T-helper 22 cell (primary cell): ENCODE results near the gene ERBB4.
"Not testable (repeated sequence)": the region's sequence is repeated elsewhere in the genome, so short reads cannot be mapped to it uniquely, and the experiment has no call there.

Source experiments
- DNase-seq: peaks from one replicate; pipeline ENCODE4 v3.0.0-alpha.2; 2020; ENCODE audit warnings: low read depth

Gene ERBB4

GRCh38 chr2:212299943-212300342 is 238.7 kb downstream of the ERBB4 start:
- DNase-seq = no peak

- no peak for DNase-seq
These were observed 239.3 kb downstream of the ERBB4 start for GRCh38 chr2:212299333-212299732.

- DNase-seq = no peak
These were observed 243.0 kb downstream of the ERBB4 start for GRCh38 chr2:212295571-212295970.

GRCh38 chr2:212294816-212295215 is 243.8 kb downstream of the ERBB4 start:
- DNase-seq = no peak

- no peak for DNase-seq
These were observed 249.3 kb downstream of the ERBB4 start for GRCh38 chr2:212289301-212289700.

- DNase-seq = no peak
These were observed 250.3 kb downstream of the ERBB4 start for GRCh38 chr2:212288308-212288707.

GRCh38 chr2:212284166-212284565 is 254.4 kb downstream of the ERBB4 start:
- no peak for DNase-seq

- no peak for DNase-seq
These were observed 255.8 kb downstream of the ERBB4 start for GRCh38 chr2:212282671-212283261.

GRCh38 chr2:212276813-212277212 is 261.8 kb downstream of the ERBB4 start:
- DNase-seq = no peak

GRCh38 chr2:212274215-212274614 is 264.4 kb downstream of the ERBB4 start:
- no peak for DNase-seq

GRCh38 chr2:212271583-212271982 is 267.0 kb downstream of the ERBB4 start:
- no peak for DNase-seq

- no peak for DNase-seq
These were observed 269.6 kb downstream of the ERBB4 start for GRCh38 chr2:212269005-212269404.

- DNase-seq = no peak
These were observed 272.3 kb downstream of the ERBB4 start for GRCh38 chr2:212266297-212266696.

- no peak for DNase-seq
These were observed 272.8 kb downstream of the ERBB4 start for GRCh38 chr2:212265777-212266176.

GRCh38 chr2:212264187-212264586 is 274.4 kb downstream of the ERBB4 start:
- no peak for DNase-seq

- DNase-seq = no peak
These were observed 279.4 kb downstream of the ERBB4 start for GRCh38 chr2:212259226-212259625.

GRCh38 chr2:212254339-212254738 is 284.3 kb downstream of the ERBB4 start:
- DNase-seq = no peak

- no peak for DNase-seq
These were observed 289.2 kb downstream of the ERBB4 start for GRCh38 chr2:212249451-212249850.

GRCh38 chr2:212245880-212246279 is 292.7 kb downstream of the ERBB4 start:
- no peak for DNase-seq

- DNase-seq = no peak
These were observed 295.9 kb downstream of the ERBB4 start for GRCh38 chr2:212242724-212243123.

- DNase-seq = not testable (repeated sequence)
These were observed 300.4 kb downstream of the ERBB4 start for GRCh38 chr2:212238152-212238551.

GRCh38 chr2:212237350-212238095 is 301.1 kb downstream of the ERBB4 start:
- DNase-seq = no peak

- DNase-seq = no peak
These were observed 309.8 kb downstream of the ERBB4 start for GRCh38 chr2:212228743-212229171.

- DNase-seq = no peak
These were observed 310.8 kb downstream of the ERBB4 start for GRCh38 chr2:212227755-212228154.
